ENCODE measurements around the gene PIK3AP1. TPM values are rescaled to one million over a fixed set of nuclear protein-coding genes. Genes with fewer than 3 reads are reported as not detected.

Gene PIK3AP1
- total RNA-seq, 1 experiment from 2014 or later = 1.6 TPM

- no peaks in the 10 kb centered on the region for H3K27me3 ChIP-seq (replicated peaks; ENCODE audit: control insufficient read depth, insufficient read depth, low read length)
- no peaks in the 10 kb centered on the region for H3K9me3 ChIP-seq
- no peaks in the 10 kb centered on the region for H3K4me1 Mint-ChIP-seq (ENCODE audit: low read depth, unreplicated experiment)
- H3K4me1 ChIP-seq = no peaks in the 10 kb centered on the region
- no peak overlapping the region for H3K4me3 ChIP-seq (ENCODE audit: low read depth, low read length)
- CTCF ChIA-PET = no interaction called here
- H3K9me3 Mint-ChIP-seq (ENCODE audit: unreplicated experiment) = no peaks in the 10 kb centered on the region
- H3K27ac Mint-ChIP-seq (ENCODE audit: unreplicated experiment) = no peak overlapping the region
- intact Hi-C loops (cut with micrococcal nuclease; ENCODE audit: unreplicated experiment) = no loop called here
- no peak for DNase-seq
- no peaks in the 10 kb centered on the region; the same call in 1 of the 2 replicates for H3K36me3 ChIP-seq (ENCODE audit: control insufficient read depth, insufficient read depth, low read length)
- H3K4me3 Mint-ChIP-seq (ENCODE audit: unreplicated experiment) = no peak overlapping the region
- no peaks in the 10 kb centered on the region for H3K27me3 Mint-ChIP-seq (ENCODE audit: insufficient read depth, unreplicated experiment)
- POLR2A ChIA-PET = no interaction called here
- BruUV-seq (replicated peaks) = no TSS peak
- H3K36me3 Mint-ChIP-seq (ENCODE audit: insufficient read depth, unreplicated experiment) = peaks cover 60% of the 10 kb centered on the region
- no peak for TF ChIP-seq CTCF (IDR thresholded peaks at IDR 0.05; ENCODE audit: insufficient read depth in 1 of 2, low read depth in 1 of 2, low read length in 1 of 2, severe bottlenecking in 1 of 2, unreplicated experiment in 1 of 2)
Observed at GRCh38 chr10:96560489-96560888, 159.8 kb downstream of the PIK3AP1 start.

GRCh38 chr10:96556003-96556402, 164.3 kb downstream of the PIK3AP1 start:
- Histone ChIP-seq H3K9me3 (no peaks in the 10 kb centered on the region), H3K4me1 (no peaks in the 10 kb centered on the region), H3K4me3 (ENCODE audit: low read depth, low read length) (no peak overlapping the region), H3K27me3 (replicated peaks; ENCODE audit: control insufficient read depth, insufficient read depth, low read length) (no peaks in the 10 kb centered on the region), H3K36me3 (ENCODE audit: control insufficient read depth, insufficient read depth, low read length) (peaks cover 2% of the 10 kb centered on the region)
- no TSS peak for BruUV-seq (replicated peaks)
- CTCF ChIA-PET = interaction anchor here (0.9 to 1.3 kb wide), 2 partner anchors 42 to 181 kb away, joined by 5 to 9 read pairs; partner anchors contain the start of gene TLL2
- intact Hi-C loops (cut with micrococcal nuclease; ENCODE audit: unreplicated experiment) = loop anchor here (2.0 kb wide), 1 partner anchor 161 kb away; no protein-coding TSS in a partner anchor
- peak in 1 of 2 experiments; percentile 65 for TF ChIP-seq CTCF (IDR thresholded peaks at IDR 0.05; ENCODE audit: insufficient read depth in 1 of 2, low read depth in 1 of 2, low read length in 1 of 2, severe bottlenecking in 1 of 2, unreplicated experiment in 1 of 2)
- peak in 1 of 2 experiments; percentile 25 for DNase-seq
- Mint-ChIP-seq H3K27me3 (ENCODE audit: insufficient read depth, unreplicated experiment) (no peaks in the 10 kb centered on the region), H3K4me3 (ENCODE audit: unreplicated experiment) (no peak overlapping the region), H3K9me3 (ENCODE audit: unreplicated experiment) (no peaks in the 10 kb centered on the region), H3K4me1 (ENCODE audit: low read depth, unreplicated experiment) (no peaks in the 10 kb centered on the region), H3K36me3 (ENCODE audit: insufficient read depth, unreplicated experiment) (peaks cover 28% of the 10 kb centered on the region), H3K27ac (ENCODE audit: unreplicated experiment) (no peak overlapping the region)
- POLR2A ChIA-PET = no interaction called here

GRCh38 chr10:96555330-96555729, 165.0 kb downstream of the PIK3AP1 start:
- no peak overlapping the region for H3K4me3 Mint-ChIP-seq (ENCODE audit: unreplicated experiment)
- POLR2A ChIA-PET = no interaction called here
- H3K27ac Mint-ChIP-seq (ENCODE audit: unreplicated experiment) = no peak overlapping the region
- no peaks in the 10 kb centered on the region for H3K4me1 ChIP-seq
- H3K27me3 ChIP-seq (replicated peaks; ENCODE audit: control insufficient read depth, insufficient read depth, low read length) = no peaks in the 10 kb centered on the region
- no peak for TF ChIP-seq CTCF (IDR thresholded peaks at IDR 0.05; ENCODE audit: insufficient read depth in 1 of 2, low read depth in 1 of 2, low read length in 1 of 2, severe bottlenecking in 1 of 2, unreplicated experiment in 1 of 2)
- H3K9me3 Mint-ChIP-seq (ENCODE audit: unreplicated experiment) = no peaks in the 10 kb centered on the region
- no peak for DNase-seq
- intact Hi-C loops (cut with micrococcal nuclease; ENCODE audit: unreplicated experiment) = no loop called here
- H3K9me3 ChIP-seq = no peaks in the 10 kb centered on the region
- H3K36me3 Mint-ChIP-seq (ENCODE audit: insufficient read depth, unreplicated experiment) = peaks cover 21% of the 10 kb centered on the region
- H3K4me3 ChIP-seq (ENCODE audit: low read depth, low read length) = no peak overlapping the region
- H3K27me3 Mint-ChIP-seq (ENCODE audit: insufficient read depth, unreplicated experiment) = no peaks in the 10 kb centered on the region
- BruUV-seq (replicated peaks) = no TSS peak
- H3K36me3 ChIP-seq (ENCODE audit: control insufficient read depth, insufficient read depth, low read length) = peaks cover 2% of the 10 kb centered on the region
- CTCF ChIA-PET = no interaction called here
- H3K4me1 Mint-ChIP-seq (ENCODE audit: low read depth, unreplicated experiment) = no peaks in the 10 kb centered on the region

All from Caco-2 (cell line).